HEK293 (cell line): ENCODE measurements around the gene MAML2.

Experiments
- CTCF ChIA-PET: fragments of 350-600 bp; formaldehyde crosslinking; extraction: SDS; loops from one replicate; lab custom pipeline; 2021; ENCODE audit warnings: antibody characterized with exemption; lab: Yijun Ruan, JAX
- POLR2A ChIA-PET: fragments of 300-600 bp; formaldehyde crosslinking; extraction: SDS; loops from one replicate; lab custom pipeline; 2020; ENCODE audit warnings: antibody characterized with exemption, inconsistent platforms; lab: Yijun Ruan, JAX
- H3K27ac ChIP-seq: fragments of 200-500 bp; sonication (Bioruptor generic); 2 replicates; pipeline ENCODE4 v1.5.1; 2014; ENCODE audit warnings: low read depth, low read length, control low read depth, inconsistent platforms; ENCODE audit errors: extremely low read depth
- H3K36me3 ChIP-seq, 2 experiments: fragments of 200-500 bp in 1 of 2; sonication (Bioruptor generic) in 1 of 2; 1 replicate in 1 of 2; 2 replicates in 1 of 2; pipeline ENCODE4 v1.5.1; 2014 to 2017; ENCODE audit warnings: inconsistent platforms in 2 of 2, low read length in 2 of 2; ENCODE audit not compliant: control insufficient read depth in 2 of 2, insufficient read depth in 1 of 2
- H3K4me1 ChIP-seq: fragments of 200-500 bp; sonication (Bioruptor generic); 2 replicates; pipeline ENCODE4 v1.5.1; 2014; ENCODE audit warnings: mild to moderate bottlenecking, low read length, inconsistent platforms; ENCODE audit not compliant: control insufficient read depth, insufficient read depth
- H3K4me3 ChIP-seq: 2 replicates; pipeline ENCODE4 v1.5.1; 2011; ENCODE audit warnings: low read depth, mild to moderate bottlenecking, control low read depth, low read length, moderate library complexity
- H3K9me3 ChIP-seq: fragments of 200-500 bp; sonication (Bioruptor generic); 2 replicates; pipeline ENCODE4 v1.5.1; 2014; ENCODE audit warnings: low read depth, low read length, inconsistent platforms; ENCODE audit not compliant: control insufficient read depth, insufficient read depth
- KLF8 ChIP-seq: fragments of 450-650 bp; formaldehyde crosslinking; IDR thresholded peaks from 2 replicates; pipeline ENCODE4 v1.5.1; 2016; ENCODE audit warnings: missing biosample characterization, missing genetic modification characterization
- KLF9 ChIP-seq: fragments of 450-650 bp; formaldehyde crosslinking; IDR thresholded peaks from 2 replicates; pipeline ENCODE4 v1.5.1; 2016; ENCODE audit warnings: missing biosample characterization, missing genetic modification characterization, low read depth
- ZIC2 ChIP-seq: fragments of 450-650 bp; formaldehyde crosslinking; IDR thresholded peaks from 2 replicates; pipeline ENCODE4 v1.5.1; 2016; ENCODE audit warnings: missing biosample characterization, missing genetic modification characterization
- ZNF121 ChIP-seq: fragments of 450-650 bp; formaldehyde crosslinking; IDR thresholded peaks from 2 replicates; pipeline ENCODE4 v1.5.1; 2016; ENCODE audit warnings: missing biosample characterization, missing genetic modification characterization
- ZNF148 ChIP-seq: fragments of 450-650 bp; formaldehyde crosslinking; IDR thresholded peaks from 2 replicates; pipeline ENCODE4 v1.5.0; 2017; ENCODE audit warnings: missing biosample characterization, missing genetic modification characterization, borderline replicate concordance
- ZNF248 ChIP-seq: fragments of 450-650 bp; formaldehyde crosslinking; IDR thresholded peaks from 2 replicates; pipeline ENCODE4 v1.5.1; 2017; ENCODE audit warnings: missing biosample characterization, missing genetic modification characterization
- ZNF266 ChIP-seq: fragments of 450-650 bp; formaldehyde crosslinking; IDR thresholded peaks from 2 replicates; pipeline ENCODE4 v1.5.1; 2016; ENCODE audit warnings: missing biosample characterization, missing genetic modification characterization, low read depth
- ZNF324 ChIP-seq: fragments of 450-650 bp; formaldehyde crosslinking; IDR thresholded peaks from 2 replicates; pipeline ENCODE4 v1.5.1; 2016; ENCODE audit warnings: missing biosample characterization, missing genetic modification characterization
- ZNF660 ChIP-seq: fragments of 450-650 bp; IDR thresholded peaks from 2 replicates; pipeline ENCODE4 v1.5.1; 2018; ENCODE audit warnings: missing biosample characterization, mild to moderate bottlenecking, missing genetic modification characterization
- ZSCAN23 ChIP-seq: fragments of 450-650 bp; formaldehyde crosslinking; IDR thresholded peaks from 2 replicates; pipeline ENCODE4 v1.5.1; 2016; ENCODE audit warnings: missing biosample characterization, missing genetic modification characterization
- ZSCAN30 ChIP-seq: fragments of 450-650 bp; IDR thresholded peaks from 2 replicates; pipeline ENCODE4 v1.5.1; 2018; ENCODE audit warnings: missing biosample characterization, mild to moderate bottlenecking, missing genetic modification characterization, moderate library complexity
- TF ChIP-seq, protein P1 (sequence below): fragments of 450-650 bp; formaldehyde crosslinking; conservative IDR thresholded peaks from 2 replicates; pipeline ENCODE4 v1.5.1; 2016; ENCODE audit warnings: low read depth, missing biosample characterization, missing genetic modification characterization
- TF ChIP-seq, protein P2 (sequence below): fragments of 450-650 bp; formaldehyde crosslinking; IDR thresholded peaks from 2 replicates; pipeline ENCODE4 v1.5.1; 2016; ENCODE audit warnings: missing biosample characterization, missing genetic modification characterization, low read depth
- TF ChIP-seq, protein P3 (sequence below): fragments of 450-650 bp; formaldehyde crosslinking; IDR thresholded peaks from 2 replicates; pipeline ENCODE4 v1.5.1; 2016; ENCODE audit warnings: missing biosample characterization, missing genetic modification characterization
- TF ChIP-seq, protein P4 (sequence below): IDR thresholded peaks from 2 replicates; pipeline ENCODE4 v1.6.1; 2011; ENCODE audit warnings: mild to moderate bottlenecking, low read depth, low read length, borderline replicate concordance

The MAML2 gene

DNA sequence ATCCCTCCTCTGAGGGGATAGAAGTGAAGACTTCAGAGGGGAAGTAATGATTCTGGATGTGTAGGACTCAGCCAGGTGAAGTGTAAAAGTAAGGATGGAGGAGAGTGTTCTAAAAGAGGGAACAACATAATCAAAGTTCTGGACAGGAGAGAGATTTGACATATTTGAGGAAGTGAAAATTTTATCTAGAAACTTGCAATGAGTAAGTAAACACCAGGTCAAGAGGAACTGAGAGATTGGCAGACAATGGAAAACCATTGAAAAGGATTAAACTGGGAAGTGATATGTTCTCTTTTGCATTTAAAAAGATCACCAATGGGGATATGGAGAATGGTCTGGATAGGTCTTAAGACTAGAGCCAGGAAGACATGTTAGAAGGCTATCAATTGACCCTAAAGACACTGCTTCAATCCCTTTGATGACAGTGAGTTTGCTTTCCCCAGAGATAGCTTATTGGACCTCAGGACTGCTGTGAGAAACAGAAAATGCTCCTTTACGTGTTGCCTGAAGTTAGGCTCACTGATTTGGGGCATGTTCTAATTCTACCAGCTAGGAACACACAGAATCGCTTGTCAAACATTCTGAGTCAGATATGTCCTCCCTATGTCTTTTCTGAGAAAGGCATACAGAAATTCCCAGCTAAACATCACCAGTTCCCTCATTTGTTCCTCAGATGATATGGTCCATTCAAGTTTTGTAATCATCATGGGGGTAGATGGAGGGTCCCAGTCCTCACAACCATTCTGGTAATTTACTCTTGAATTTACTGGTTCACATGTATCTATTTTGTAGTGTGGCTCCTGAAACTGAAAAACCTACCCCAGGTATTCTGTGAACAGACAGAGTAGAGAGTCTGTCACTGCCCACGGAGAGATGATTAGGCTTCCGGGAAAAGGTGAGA, 144.9 kb downstream of the MAML2 start:
- Histone ChIP-seq H3K4me1 (peaks cover 5% of the 10 kb centered on the region; the same call in 1 of the 2 replicates), H3K27ac (no peak overlapping the region), H3K9me3 (no peaks in the 10 kb centered on the region), H3K4me3 (no peak overlapping the region), H3K36me3 (no peaks in the 10 kb centered on the region)
- CTCF ChIA-PET, result no interaction called here
- TF ChIP-seq ZNF148 (tag by site-specific recombination), result no peak
- no peak for TF ChIP-seq ZIC2 (tag by site-specific recombination)
- TF ChIP-seq KLF9 (tag by site-specific recombination), result no peak
- TF ChIP-seq, protein P1, sequence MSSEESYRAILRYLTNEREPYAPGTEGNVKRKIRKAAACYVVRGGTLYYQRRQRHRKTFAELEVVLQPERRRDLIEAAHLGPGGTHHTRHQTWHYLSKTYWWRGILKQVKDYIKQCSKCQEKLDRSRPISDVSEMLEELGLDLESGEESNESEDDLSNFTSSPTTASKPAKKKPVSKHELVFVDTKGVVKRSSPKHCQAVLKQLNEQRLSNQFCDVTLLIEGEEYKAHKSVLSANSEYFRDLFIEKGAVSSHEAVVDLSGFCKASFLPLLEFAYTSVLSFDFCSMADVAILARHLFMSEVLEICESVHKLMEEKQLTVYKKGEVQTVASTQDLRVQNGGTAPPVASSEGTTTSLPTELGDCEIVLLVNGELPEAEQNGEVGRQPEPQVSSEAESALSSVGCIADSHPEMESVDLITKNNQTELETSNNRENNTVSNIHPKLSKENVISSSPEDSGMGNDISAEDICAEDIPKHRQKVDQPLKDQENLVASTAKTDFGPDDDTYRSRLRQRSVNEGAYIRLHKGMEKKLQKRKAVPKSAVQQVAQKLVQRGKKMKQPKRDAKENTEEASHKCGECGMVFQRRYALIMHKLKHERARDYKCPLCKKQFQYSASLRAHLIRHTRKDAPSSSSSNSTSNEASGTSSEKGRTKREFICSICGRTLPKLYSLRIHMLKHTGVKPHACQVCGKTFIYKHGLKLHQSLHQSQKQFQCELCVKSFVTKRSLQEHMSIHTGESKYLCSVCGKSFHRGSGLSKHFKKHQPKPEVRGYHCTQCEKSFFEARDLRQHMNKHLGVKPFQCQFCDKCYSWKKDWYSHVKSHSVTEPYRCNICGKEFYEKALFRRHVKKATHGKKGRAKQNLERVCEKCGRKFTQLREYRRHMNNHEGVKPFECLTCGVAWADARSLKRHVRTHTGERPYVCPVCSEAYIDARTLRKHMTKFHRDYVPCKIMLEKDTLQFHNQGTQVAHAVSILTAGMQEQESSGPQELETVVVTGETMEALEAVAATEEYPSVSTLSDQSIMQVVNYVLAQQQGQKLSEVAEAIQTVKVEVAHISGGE, result no peak
- TF ChIP-seq, protein P2, sequence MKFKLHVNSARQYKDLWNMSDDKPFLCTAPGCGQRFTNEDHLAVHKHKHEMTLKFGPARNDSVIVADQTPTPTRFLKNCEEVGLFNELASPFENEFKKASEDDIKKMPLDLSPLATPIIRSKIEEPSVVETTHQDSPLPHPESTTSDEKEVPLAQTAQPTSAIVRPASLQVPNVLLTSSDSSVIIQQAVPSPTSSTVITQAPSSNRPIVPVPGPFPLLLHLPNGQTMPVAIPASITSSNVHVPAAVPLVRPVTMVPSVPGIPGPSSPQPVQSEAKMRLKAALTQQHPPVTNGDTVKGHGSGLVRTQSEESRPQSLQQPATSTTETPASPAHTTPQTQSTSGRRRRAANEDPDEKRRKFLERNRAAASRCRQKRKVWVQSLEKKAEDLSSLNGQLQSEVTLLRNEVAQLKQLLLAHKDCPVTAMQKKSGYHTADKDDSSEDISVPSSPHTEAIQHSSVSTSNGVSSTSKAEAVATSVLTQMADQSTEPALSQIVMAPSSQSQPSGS, result no peak
- no peak for TF ChIP-seq KLF8 (tag by site-specific recombination)
- no peak for TF ChIP-seq ZNF121 (tag by site-specific recombination)
- TF ChIP-seq ZNF324 (tag by site-specific recombination), result no peak
- TF ChIP-seq, protein P3, sequence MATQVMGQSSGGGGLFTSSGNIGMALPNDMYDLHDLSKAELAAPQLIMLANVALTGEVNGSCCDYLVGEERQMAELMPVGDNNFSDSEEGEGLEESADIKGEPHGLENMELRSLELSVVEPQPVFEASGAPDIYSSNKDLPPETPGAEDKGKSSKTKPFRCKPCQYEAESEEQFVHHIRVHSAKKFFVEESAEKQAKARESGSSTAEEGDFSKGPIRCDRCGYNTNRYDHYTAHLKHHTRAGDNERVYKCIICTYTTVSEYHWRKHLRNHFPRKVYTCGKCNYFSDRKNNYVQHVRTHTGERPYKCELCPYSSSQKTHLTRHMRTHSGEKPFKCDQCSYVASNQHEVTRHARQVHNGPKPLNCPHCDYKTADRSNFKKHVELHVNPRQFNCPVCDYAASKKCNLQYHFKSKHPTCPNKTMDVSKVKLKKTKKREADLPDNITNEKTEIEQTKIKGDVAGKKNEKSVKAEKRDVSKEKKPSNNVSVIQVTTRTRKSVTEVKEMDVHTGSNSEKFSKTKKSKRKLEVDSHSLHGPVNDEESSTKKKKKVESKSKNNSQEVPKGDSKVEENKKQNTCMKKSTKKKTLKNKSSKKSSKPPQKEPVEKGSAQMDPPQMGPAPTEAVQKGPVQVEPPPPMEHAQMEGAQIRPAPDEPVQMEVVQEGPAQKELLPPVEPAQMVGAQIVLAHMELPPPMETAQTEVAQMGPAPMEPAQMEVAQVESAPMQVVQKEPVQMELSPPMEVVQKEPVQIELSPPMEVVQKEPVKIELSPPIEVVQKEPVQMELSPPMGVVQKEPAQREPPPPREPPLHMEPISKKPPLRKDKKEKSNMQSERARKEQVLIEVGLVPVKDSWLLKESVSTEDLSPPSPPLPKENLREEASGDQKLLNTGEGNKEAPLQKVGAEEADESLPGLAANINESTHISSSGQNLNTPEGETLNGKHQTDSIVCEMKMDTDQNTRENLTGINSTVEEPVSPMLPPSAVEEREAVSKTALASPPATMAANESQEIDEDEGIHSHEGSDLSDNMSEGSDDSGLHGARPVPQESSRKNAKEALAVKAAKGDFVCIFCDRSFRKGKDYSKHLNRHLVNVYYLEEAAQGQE, result no peak
- no peak for TF ChIP-seq ZSCAN23
- TF ChIP-seq ZNF266 (tag by site-specific recombination), result no peak
- no peak for TF ChIP-seq ZSCAN30 (tag by site-specific recombination)
- TF ChIP-seq, protein P4, sequence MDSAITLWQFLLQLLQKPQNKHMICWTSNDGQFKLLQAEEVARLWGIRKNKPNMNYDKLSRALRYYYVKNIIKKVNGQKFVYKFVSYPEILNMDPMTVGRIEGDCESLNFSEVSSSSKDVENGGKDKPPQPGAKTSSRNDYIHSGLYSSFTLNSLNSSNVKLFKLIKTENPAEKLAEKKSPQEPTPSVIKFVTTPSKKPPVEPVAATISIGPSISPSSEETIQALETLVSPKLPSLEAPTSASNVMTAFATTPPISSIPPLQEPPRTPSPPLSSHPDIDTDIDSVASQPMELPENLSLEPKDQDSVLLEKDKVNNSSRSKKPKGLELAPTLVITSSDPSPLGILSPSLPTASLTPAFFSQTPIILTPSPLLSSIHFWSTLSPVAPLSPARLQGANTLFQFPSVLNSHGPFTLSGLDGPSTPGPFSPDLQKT, result no peak
- no peak for TF ChIP-seq ZNF660 (tag by site-specific recombination)
- TF ChIP-seq ZNF248 (tag by site-specific recombination), result no peak
- POLR2A ChIA-PET, result no interaction called here
